HL-60/S4 treated with retinoic acid at 250 ng/mL for 4 days and 3 days (cell line): ENCODE results near the gene KDM4B.
"Not testable (repeated sequence)": the region's sequence is repeated elsewhere in the genome, so short reads cannot be mapped to it uniquely, and the experiment has no call there.

ENCODE experiments used
- in situ Hi-C: fragments of 300-500 bp; cut with MboI; formaldehyde crosslinking; loops from 2 replicates; pipeline ENCODE4 v1.7.0; 2022; ENCODE audit warnings: low sequenced_read_pairs

The KDM4B gene

GRCh38 chr19:4967738-4968461, 1.0 kb upstream of the KDM4B start:
- in situ Hi-C loops: no loop called here

- in situ Hi-C loops: no loop called here
These were observed 419 bp downstream of the KDM4B start for GRCh38 chr19:4969292-4969771.

- in situ Hi-C loops: no loop called here
These were observed 1.0 kb downstream of the KDM4B start for GRCh38 chr19:4969772-4970531.

GRCh38 chr19:4970558-4971423, 1.9 kb downstream of the KDM4B start:
- in situ Hi-C loops: no loop called here

DNA sequence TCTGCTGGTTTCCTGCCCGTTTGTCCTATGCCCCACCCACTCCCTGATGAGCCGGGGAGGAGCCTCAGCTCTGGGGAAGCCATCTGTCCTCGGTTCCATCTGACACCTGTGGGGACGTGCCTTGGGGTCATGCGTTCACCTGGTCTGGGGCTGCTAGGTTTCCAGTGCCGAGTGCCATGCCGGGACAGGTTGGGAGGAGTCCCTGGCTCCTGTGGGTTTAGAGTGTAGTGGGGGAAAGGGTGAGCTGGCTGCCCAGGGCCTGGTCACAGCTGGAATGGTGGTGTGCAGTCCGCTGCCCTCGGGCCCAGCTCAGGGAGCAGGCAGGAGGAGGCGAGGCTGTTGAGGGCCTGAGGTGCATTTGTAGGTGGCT, 2.5 kb downstream of the KDM4B start:
- in situ Hi-C loops: no loop called here

DNA sequence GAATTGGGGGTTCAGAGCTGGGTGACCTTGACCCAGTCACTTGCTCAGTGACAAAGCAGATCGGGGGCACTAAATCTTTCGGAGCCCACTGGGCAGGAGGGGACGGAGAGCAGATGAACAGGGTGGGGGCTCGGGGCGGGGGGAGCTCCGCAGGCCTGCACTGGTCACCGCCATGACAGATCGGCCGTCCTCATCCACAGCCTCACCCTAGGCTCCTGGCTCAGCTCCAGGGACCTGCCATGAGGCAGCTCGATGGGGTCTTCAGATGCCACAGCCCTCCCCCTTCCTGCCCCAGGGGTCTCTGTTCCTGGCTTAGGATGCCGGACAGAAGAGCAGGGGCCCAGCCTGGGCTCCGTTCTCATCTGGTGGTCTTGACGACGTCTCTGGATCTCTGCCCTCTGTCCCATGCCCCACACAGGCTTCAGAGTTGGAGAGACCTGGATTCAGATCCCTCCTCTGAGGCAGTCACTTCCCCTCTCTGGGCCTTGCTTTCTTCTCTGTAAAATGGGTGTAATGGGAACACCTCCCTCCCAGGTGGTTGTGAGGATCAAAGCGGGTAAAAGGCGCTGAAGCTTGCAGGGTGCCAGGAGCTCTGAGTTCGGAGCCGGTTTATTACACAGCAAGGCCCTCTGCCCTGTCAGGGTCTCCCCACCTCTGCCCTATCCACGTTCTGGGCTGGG, 3.0 kb downstream of the KDM4B start:
- in situ Hi-C loops: no loop called here

DNA sequence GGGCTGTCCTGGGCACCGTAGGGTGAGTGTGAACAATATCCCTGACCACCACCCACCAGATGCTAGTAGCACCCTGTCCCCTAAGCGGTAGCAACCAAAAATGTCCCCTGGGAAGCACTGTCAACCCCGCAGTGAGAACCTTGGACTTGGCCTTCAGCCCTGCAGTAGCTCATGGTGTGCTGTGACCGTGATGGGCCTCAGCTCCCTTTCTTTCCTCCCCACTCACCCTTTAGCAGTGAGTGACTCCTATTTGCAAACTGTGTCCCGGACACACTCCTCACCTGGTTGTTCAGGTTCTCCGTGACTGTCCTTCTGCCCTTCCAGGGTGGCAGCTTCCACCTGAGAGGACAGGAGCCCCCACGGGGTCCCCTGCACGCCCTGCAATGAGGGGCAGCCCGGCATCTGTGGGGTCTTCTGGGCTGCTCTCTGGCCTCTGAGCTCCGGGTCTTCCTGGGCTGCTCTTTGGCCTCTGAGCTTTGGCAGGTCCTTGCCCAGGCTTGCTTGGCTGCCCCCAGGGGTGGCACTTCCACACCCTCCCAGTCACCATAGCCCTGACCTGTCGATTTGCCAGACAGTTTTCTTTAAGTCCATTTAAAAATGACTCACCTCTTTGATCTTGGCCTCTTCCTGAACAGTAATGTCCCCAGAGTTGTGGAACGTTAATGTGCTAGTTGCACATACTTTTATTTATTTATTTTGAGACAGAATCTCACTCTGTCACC, 3.8 kb downstream of the KDM4B start:
- in situ Hi-C loops: no loop called here

DNA sequence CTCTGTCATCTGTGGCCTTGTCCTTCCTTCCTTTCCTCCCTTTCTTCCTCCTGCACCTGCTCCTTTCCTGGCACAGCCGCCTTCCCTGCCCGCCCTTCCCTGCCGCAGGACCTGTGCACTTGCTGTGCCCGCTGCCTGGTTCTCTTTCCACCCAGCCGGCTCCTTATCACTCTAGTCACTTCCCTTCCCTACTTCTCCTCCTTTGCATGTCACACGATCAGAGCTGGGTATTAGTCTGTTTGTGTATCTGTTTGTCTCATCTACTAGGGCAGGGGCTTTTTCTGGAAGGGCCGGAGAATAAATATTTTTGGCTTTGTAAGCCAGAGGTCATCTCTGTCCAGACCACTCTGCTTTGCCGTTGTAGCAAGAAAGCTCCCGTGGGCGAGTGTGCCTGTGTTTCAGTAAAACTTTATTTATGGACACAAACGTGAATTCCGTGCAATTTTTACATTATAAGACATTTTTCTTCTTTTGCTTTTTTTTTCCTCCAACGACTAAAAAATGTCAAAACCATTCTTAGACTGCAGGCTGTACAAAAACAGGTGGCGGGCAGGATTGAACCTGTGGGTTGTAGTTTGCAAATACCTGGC, 6.1 kb downstream of the KDM4B start:
- in situ Hi-C loops: no loop called here

GRCh38 chr19:4975601-4976000, 6.7 kb downstream of the KDM4B start:
- in situ Hi-C loops: not testable (repeated sequence)

GRCh38 chr19:4976401-4977298, 7.7 kb downstream of the KDM4B start:
- in situ Hi-C loops: no loop called here

DNA sequence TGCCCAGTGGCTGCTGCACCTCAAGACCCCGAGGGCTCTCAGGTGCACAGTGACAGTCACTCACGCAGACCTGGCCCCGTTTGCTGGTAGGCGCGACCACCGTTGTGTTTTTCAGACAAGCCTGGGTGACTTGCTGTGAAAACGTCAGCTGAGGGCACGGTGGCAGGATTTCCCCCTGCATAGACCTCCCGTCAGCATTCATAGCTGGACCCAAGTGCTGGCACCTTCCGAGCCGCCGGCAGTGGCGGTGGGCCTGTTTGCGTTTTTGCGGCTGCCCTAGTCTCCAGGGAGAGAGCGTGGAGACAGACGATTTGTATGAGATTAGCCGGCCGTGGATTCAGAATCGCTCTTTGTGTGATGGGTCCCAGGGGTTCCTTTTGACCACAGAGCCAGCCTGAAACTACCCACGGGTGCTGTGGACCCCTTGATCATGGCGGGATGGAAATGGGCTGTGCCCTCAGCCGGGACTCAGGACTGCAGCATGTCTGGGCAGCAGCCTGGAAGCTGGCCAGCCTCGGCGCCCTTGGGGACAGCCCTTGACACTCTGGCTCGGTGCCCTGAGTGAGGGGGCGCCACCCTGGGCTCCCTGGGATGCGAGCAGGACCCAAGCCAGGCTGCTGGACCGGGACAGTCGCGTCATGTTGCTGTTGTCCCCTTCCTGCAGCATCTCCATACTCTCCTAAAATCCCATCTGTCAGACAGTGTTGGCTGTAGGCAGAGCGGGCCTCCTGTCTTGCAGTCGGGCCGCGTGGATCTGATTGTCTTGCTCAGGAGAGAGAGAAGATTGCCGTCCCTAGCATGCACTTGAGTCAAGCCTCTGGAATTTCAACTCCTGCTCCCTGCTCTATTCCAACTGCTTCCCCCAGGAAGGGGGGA, 8.6 kb downstream of the KDM4B start:
- in situ Hi-C loops: no loop called here

GRCh38 chr19:4979211-4979807, 10.4 kb downstream of the KDM4B start:
- in situ Hi-C loops: no loop called here

- in situ Hi-C loops: no loop called here
These were observed 11.2 kb downstream of the KDM4B start for GRCh38 chr19:4980067-4980466.

DNA sequence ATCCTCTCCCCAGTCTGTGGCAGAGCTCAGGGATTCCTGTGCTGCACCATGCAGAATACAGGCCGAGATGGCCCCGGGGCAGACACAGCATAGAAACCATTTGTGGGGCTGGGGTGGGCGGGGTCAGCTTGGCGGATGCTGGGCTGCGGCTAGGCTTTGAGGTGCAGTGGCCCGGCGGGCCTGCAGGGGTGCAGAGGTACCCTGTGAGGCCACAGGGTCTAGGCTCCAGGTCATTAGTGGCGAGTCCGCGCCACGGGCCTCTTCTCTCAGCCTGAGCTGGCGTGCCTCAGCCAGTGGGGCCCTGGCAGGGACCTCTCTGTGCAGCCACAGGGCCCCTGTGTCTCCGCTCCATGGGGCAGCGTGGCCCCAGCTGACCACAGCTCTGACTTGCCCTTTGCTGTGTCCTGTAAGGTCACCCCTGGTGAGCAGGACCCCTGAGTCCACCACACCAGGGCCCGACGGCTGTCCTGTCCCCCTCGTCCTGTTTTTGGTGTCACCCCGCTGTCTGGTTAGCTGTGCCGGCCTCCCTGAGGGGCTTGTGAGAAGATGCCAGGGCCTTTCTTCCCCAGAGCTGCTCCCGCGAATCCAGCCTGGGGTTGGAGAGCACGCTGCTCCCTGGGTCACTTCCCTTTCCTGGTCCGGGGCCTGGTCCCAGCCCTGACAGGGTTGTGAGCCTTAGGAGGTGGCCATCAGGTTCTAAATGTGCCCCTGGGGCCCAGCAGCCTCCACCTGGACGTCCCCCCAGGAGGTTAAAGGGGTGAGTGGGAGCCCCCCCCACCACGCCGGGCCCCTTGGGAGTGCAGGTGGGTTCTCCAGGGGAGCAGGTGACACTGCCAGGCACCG, 12.1 kb downstream of the KDM4B start:
- in situ Hi-C loops: no loop called here

DNA sequence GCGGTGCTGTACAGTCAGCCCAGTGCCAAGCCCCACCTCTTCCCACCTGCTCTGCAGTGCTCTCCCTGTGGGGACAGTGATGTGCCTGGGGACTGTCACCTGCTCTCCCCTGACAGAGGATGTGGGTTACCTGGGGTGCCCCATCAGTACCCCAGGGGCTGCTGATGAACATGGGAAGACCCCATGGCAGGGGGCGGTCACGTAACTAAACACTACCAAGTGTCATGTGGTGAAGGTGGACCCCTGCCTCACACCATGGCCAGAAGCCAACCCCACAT, 12.7 kb downstream of the KDM4B start:
- in situ Hi-C loops: no loop called here

- in situ Hi-C loops: no loop called here
These were observed 14.6 kb downstream of the KDM4B start for GRCh38 chr19:4983346-4984105.
